Mesothelial cell of epicardium (in vitro differentiated cells): ENCODE results near the gene ADAMTS16. TPM values are rescaled to one million over a fixed set of nuclear protein-coding genes. Genes with fewer than 3 reads are reported as not detected.

ENCODE experiments used
- DNase-seq, 2 experiments: peaks; one replicate each; pipeline ENCODE4 v3.0.0; 2021; ENCODE audit warnings: low spot score in 2 of 2; ENCODE audit not compliant: unreplicated experiment in 2 of 2
- H3K27ac Mint-ChIP-seq: 2 replicates; pipeline ENCODE4 v1.8.0; 2021; ENCODE audit warnings: mixed read lengths
- H3K27me3 Mint-ChIP-seq: 2 replicates; pipeline ENCODE4 v1.8.0; 2021; ENCODE audit warnings: low read depth, mixed read lengths
- H3K36me3 Mint-ChIP-seq: 2 replicates; pipeline ENCODE4 v1.8.0; 2021; ENCODE audit warnings: mixed read lengths
- H3K4me1 Mint-ChIP-seq: 2 replicates; pipeline ENCODE4 v1.8.0; 2021; ENCODE audit warnings: mixed read lengths
- H3K4me3 Mint-ChIP-seq: 2 replicates; pipeline ENCODE4 v1.8.0; 2021; ENCODE audit warnings: mild to moderate bottlenecking, moderate library complexity, mixed read lengths
- H3K9me3 Mint-ChIP-seq: 2 replicates; pipeline ENCODE4 v1.8.0; 2021; ENCODE audit warnings: mixed read lengths
- total RNA-seq: library from RNA; stranded (reverse); gene quantifications from 3 replicates; pipeline ENCODE4 v1.2.1, GENCODE V29; 2021
- TF ChIP-seq, protein P1 (sequence below): fragments of 200-600 bp; sonication (generic); IDR thresholded peaks from one replicate; pipeline ENCODE4 v1.5.0; 2021; ENCODE audit warnings: antibody characterized with exemption; ENCODE audit not compliant: unreplicated experiment

The ADAMTS16 gene
- total RNA-seq, 1 donor from 2014 or later, result 24.3 TPM

- Mint-ChIP-seq H3K36me3 (peaks cover 2% of the 10 kb centered on the region), H3K4me1 (peaks cover 64% of the 10 kb centered on the region), H3K9me3 (no peaks in the 10 kb centered on the region), H3K4me3 (no peak overlapping the region), H3K27ac (peak overlapping the region; percentile 64), H3K27me3 (no peaks in the 10 kb centered on the region)
- no peak for DNase-seq
- TF ChIP-seq, protein P1, sequence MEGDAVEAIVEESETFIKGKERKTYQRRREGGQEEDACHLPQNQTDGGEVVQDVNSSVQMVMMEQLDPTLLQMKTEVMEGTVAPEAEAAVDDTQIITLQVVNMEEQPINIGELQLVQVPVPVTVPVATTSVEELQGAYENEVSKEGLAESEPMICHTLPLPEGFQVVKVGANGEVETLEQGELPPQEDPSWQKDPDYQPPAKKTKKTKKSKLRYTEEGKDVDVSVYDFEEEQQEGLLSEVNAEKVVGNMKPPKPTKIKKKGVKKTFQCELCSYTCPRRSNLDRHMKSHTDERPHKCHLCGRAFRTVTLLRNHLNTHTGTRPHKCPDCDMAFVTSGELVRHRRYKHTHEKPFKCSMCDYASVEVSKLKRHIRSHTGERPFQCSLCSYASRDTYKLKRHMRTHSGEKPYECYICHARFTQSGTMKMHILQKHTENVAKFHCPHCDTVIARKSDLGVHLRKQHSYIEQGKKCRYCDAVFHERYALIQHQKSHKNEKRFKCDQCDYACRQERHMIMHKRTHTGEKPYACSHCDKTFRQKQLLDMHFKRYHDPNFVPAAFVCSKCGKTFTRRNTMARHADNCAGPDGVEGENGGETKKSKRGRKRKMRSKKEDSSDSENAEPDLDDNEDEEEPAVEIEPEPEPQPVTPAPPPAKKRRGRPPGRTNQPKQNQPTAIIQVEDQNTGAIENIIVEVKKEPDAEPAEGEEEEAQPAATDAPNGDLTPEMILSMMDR, result no peak
Observed at GRCh38 chr5:5315068-5315980, 175.2 kb downstream of the ADAMTS16 start.

- H3K36me3 Mint-ChIP-seq, result peaks cover 6% of the 10 kb centered on the region
- no peaks in the 10 kb centered on the region for H3K27me3 Mint-ChIP-seq
- DNase-seq, result no peak
- TF ChIP-seq, protein P1, result no peak
- H3K9me3 Mint-ChIP-seq, result peaks cover 3% of the 10 kb centered on the region
- no peak overlapping the region for H3K4me3 Mint-ChIP-seq
- peaks cover 64% of the 10 kb centered on the region for H3K4me1 Mint-ChIP-seq
- peak overlapping the region; percentile 8 for H3K27ac Mint-ChIP-seq
Observed at GRCh38 chr5:5316334-5316733, 176.2 kb downstream of the ADAMTS16 start.

GRCh38 chr5:5317976-5318375 is 177.8 kb downstream of the ADAMTS16 start:
- Mint-ChIP-seq H3K4me3 (no peak overlapping the region), H3K4me1 (peaks cover 52% of the 10 kb centered on the region), H3K9me3 (peaks cover 12% of the 10 kb centered on the region), H3K27me3 (no peaks in the 10 kb centered on the region), H3K36me3 (peaks cover 13% of the 10 kb centered on the region), H3K27ac (no peak overlapping the region)
- no peak for DNase-seq
- TF ChIP-seq, protein P1, result no peak

DNA sequence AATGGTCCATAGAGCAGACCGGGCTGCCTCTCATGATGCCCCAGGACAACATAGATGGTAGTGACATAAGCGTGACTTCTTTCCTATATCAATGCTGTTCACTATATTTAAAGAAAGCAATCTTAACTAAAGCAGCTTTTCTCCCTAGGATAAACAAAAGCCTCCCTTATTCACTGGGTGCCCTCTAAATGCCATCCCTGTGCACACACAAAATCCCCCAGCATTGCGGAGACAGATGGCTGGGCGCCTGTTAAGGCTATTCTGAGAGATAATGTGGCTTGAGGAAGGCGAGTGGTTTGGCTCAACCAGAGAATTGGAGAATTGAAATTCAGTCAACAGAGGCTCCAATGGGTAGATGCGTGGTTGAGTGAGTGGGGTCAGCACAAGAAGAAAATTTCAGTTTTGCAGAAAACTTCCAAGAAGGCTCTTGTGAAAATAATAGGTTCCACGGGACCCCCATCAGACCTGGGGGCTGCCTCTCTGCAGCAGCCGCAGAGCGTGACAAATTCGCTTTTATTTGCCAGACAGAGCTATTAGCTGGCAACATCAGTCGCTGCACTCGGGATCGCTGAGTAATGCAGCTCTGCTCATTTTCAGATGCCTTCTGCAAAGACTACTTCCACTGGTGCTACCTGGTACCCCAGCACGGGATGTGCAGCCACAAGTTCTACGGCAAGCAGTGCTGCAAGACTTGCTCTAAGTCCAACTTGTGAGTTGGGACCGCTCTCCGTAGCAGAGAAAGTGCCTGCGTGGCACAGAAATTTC is 178.5 kb downstream of the ADAMTS16 start:
- DNase-seq, result no peak
- H3K27ac Mint-ChIP-seq, result peak overlapping the region; percentile 39
- TF ChIP-seq, protein P1, result no peak

GRCh38 chr5:5320062-5320805 is 180.1 kb downstream of the ADAMTS16 start:
- TF ChIP-seq, protein P1, result no peak
- peaks cover 14% of the 10 kb centered on the region for H3K9me3 Mint-ChIP-seq
- H3K4me3 Mint-ChIP-seq, result no peak overlapping the region
- no peaks in the 10 kb centered on the region for H3K27me3 Mint-ChIP-seq
- DNase-seq, result no peak
- peaks cover 37% of the 10 kb centered on the region for H3K4me1 Mint-ChIP-seq
- H3K27ac Mint-ChIP-seq, result peak overlapping the region; percentile 34
- peaks cover 15% of the 10 kb centered on the region for H3K36me3 Mint-ChIP-seq

More for the DNA sequence above, 178.5 kb downstream of the ADAMTS16 start:
- peaks cover 12% of the 10 kb centered on the region for H3K9me3 Mint-ChIP-seq
- no peaks in the 10 kb centered on the region for H3K27me3 Mint-ChIP-seq
- H3K4me3 Mint-ChIP-seq, result no peak overlapping the region
- H3K4me1 Mint-ChIP-seq, result peaks cover 46% of the 10 kb centered on the region
- H3K36me3 Mint-ChIP-seq, result peaks cover 15% of the 10 kb centered on the region
